Epidermal melanocyte (primary cell): ENCODE data around the gene RHCG.

ENCODE experiments used
- DNase-seq: peaks from one replicate; pipeline ENCODE4 v3.0.0; 2011; ENCODE audit warnings: low spot score; ENCODE audit not compliant: insufficient read length

RHCG gene

GRCh38 chr15:89496155-89497098, at the start of gene RHCG:
RHCG (minus strand) TSS chr15:89496583; CDS start chr15:89496544, 39 bp downstream.
- no peak for DNase-seq

- no peak for DNase-seq
Observed at GRCh38 chr15:89543389-89543788, 47.0 kb upstream of the RHCG start.

GRCh38 chr15:89542369-89542768, 46.0 kb upstream of the RHCG start:
- DNase-seq, result no peak

- no peak for DNase-seq
Observed at GRCh38 chr15:89539027-89539426, 42.6 kb upstream of the RHCG start.

GRCh38 chr15:89533861-89534544, 37.6 kb upstream of the RHCG start:
- no peak for DNase-seq

- no peak for DNase-seq
Observed at GRCh38 chr15:89531796-89532537, 35.6 kb upstream of the RHCG start.

- no peak for DNase-seq
Observed at GRCh38 chr15:89530976-89531375, 34.6 kb upstream of the RHCG start.

GRCh38 chr15:89528757-89529352, 32.5 kb upstream of the RHCG start:
- no peak for DNase-seq

GRCh38 chr15:89526601-89527441, 30.4 kb upstream of the RHCG start:
- DNase-seq, result no peak

- DNase-seq, result no peak
Observed at GRCh38 chr15:89526181-89526580, 29.8 kb upstream of the RHCG start.

- DNase-seq, result no peak
Observed at GRCh38 chr15:89524184-89524583, 27.8 kb upstream of the RHCG start.

GRCh38 chr15:89523101-89523500, 26.7 kb upstream of the RHCG start:
- no peak for DNase-seq

- DNase-seq, result no peak
Observed at GRCh38 chr15:89521605-89522004, 25.2 kb upstream of the RHCG start.

- no peak for DNase-seq
Observed at GRCh38 chr15:89515477-89515876, 19.1 kb upstream of the RHCG start.

GRCh38 chr15:89514596-89515406, 18.4 kb upstream of the RHCG start:
- no peak for DNase-seq

GRCh38 chr15:89514186-89514585, 17.8 kb upstream of the RHCG start:
- DNase-seq, result no peak

- no peak for DNase-seq
Observed at GRCh38 chr15:89513284-89513683, 16.9 kb upstream of the RHCG start.

- DNase-seq, result no peak
Observed at GRCh38 chr15:89512631-89513030, 16.2 kb upstream of the RHCG start.

GRCh38 chr15:89506026-89506686, 9.8 kb upstream of the RHCG start:
- no peak for DNase-seq
